Measurements from ENCODE around the gene ZNF555.
A peak's percentile ranks its signal among the peaks of the same experiment; 100 is the strongest.

ZNF555 gene

GRCh38 chr19:2827022-2827421 lies 14.3 kb upstream of the ZNF555 start:
- DNase-seq = no peak

GRCh38 chr19:2827840-2828489 lies 13.3 kb upstream of the ZNF555 start:
- DNase-seq = no peak

GRCh38 chr19:2834294-2834871 lies 6.9 kb upstream of the ZNF555 start:
- DNase-seq = no peak

GRCh38 chr19:2837430-2837829 lies 3.8 kb upstream of the ZNF555 start:
- no peak for DNase-seq

GRCh38 chr19:2841855-2842574 lies 740 bp downstream of the ZNF555 start:
- DNase-seq = no peak

- no peak for DNase-seq
These were observed 3.8 kb downstream of the ZNF555 start for GRCh38 chr19:2845107-2845506.

GRCh38 chr19:2846180-2846894 lies 5.1 kb downstream of the ZNF555 start:
- no peak for DNase-seq

GRCh38 chr19:2847507-2847906 lies 6.2 kb downstream of the ZNF555 start:
- DNase-seq = no peak

- no peak for DNase-seq
These were observed 7.3 kb downstream of the ZNF555 start for GRCh38 chr19:2848616-2849015.

GRCh38 chr19:2850256-2850925 lies 9.1 kb downstream of the ZNF555 start:
- DNase-seq = no peak

- DNase-seq = no peak
These were observed 11.3 kb downstream of the ZNF555 start for GRCh38 chr19:2852598-2852997.

- DNase-seq = no peak
These were observed 11.8 kb downstream of the ZNF555 start for GRCh38 chr19:2853015-2853606.

- no peak for DNase-seq
These were observed 13.6 kb downstream of the ZNF555 start for GRCh38 chr19:2854849-2855248.

- no peak for DNase-seq
These were observed 15.3 kb downstream of the ZNF555 start for GRCh38 chr19:2856457-2857050.

- no peak for DNase-seq
These were observed 17.6 kb downstream of the ZNF555 start for GRCh38 chr19:2858864-2859263.

- no peak for DNase-seq
These were observed 22.5 kb downstream of the ZNF555 start for GRCh38 chr19:2863816-2864215.

GRCh38 chr19:2865334-2866100 lies 24.2 kb downstream of the ZNF555 start:
- no peak for DNase-seq

GRCh38 chr19:2866495-2867024 lies 25.3 kb downstream of the ZNF555 start:
- no peak for DNase-seq

- DNase-seq = peak; percentile 53
These were observed 26.0 kb downstream of the ZNF555 start, which contains the start of gene ZNF556 for GRCh38 chr19:2867025-2867991. ZNF556 (plus strand) TSS chr19:2867335; CDS start chr19:2867422, 87 bp downstream.

GRCh38 chr19:2869618-2870017 lies 28.3 kb downstream of the ZNF555 start:
- no peak for DNase-seq

All from NCI-H524 treated with DMSO at 0.1 percent for 48 hours (cell line).